Muscle layer of colon (tissue), 2 donors: ENCODE results near the gene SOX30.

Source experiments
- H3K27ac ChIP-seq: one replicate; pipeline ENCODE4 v1.7.0; 2013; ENCODE audit warnings: low read depth, mild to moderate bottlenecking, low read length, moderate library complexity
- H3K27me3 ChIP-seq, 2 donors: one replicate each; pipeline ENCODE4 v1.7.0; 2013; ENCODE audit warnings: low read length in 2 of 2, mild to moderate bottlenecking in 2 of 2; ENCODE audit not compliant: insufficient read depth in 2 of 2, control insufficient read depth in 1 of 2
- H3K36me3 ChIP-seq: one replicate; pipeline ENCODE4 v1.7.0; 2013; ENCODE audit warnings: mild to moderate bottlenecking, low read length; ENCODE audit not compliant: insufficient read depth
- H3K4me1 ChIP-seq: one replicate; pipeline ENCODE4 v1.7.0; 2013; ENCODE audit warnings: mild to moderate bottlenecking, low read length; ENCODE audit not compliant: insufficient read depth
- H3K4me3 ChIP-seq, 2 donors: one replicate each; pipeline ENCODE4 v1.7.0; 2013; ENCODE audit warnings: low read length in 2 of 2, low read depth in 1 of 2, mild to moderate bottlenecking in 1 of 2, moderate library complexity in 1 of 2
- H3K9ac ChIP-seq: one replicate; pipeline ENCODE4 v1.7.0; 2013; ENCODE audit warnings: low read length
- H3K9me3 ChIP-seq: one replicate; pipeline ENCODE4 v1.7.0; 2013; ENCODE audit warnings: mild to moderate bottlenecking, low read length
- donor health status: abdominal sarcoma.
- donor health status: Adenocarcinoma of cecum.

Gene SOX30

DNA sequence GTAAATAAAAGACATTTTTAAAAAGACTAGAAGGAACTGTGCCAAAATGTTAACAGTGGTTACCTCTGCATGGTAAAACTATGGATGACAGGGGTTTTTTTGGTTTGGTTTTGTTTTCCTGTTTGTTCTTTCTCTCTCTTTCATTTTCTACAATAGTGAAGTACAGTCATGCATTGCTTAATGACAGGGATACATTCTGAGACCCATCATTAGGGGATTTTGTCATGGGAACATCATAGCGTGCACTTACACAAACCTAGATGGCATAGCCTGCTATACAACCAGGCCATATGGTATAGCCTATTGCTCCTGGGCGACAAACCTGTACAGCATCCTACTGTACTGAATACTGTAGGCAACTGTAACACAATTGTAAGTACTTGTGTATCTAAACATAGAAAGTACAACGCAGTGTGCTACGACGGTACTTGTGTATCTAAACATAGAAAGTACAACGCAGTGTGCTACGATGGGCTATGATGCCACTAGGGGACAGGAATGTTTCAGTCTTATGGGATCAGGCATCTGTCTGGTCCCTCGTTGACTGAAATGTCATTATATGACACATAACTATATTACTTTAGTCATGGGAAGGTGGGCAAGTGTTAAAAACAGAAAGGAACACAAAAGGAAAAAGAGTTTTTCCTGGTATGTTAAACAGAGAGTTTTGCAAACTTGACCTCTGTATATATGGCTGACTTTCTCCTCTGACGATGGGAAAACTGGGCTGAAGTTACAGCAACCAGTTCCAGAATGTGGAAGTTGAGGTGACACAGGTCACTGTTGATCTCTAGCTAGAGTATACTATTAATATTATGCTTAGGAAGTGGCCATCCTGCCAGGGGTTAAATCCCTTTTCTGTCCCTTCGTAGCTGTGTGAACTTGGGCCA is 69.3 kb downstream of the SOX30 start:
- no peak overlapping the region for H3K27ac ChIP-seq
- no peaks in the 10 kb centered on the region for H3K27me3 ChIP-seq
- H3K9me3 ChIP-seq = no peaks in the 10 kb centered on the region
- H3K4me1 ChIP-seq = no peaks in the 10 kb centered on the region
- H3K4me3 ChIP-seq = no peak overlapping the region
- no peak overlapping the region for H3K9ac ChIP-seq
- H3K36me3 ChIP-seq = no peaks in the 10 kb centered on the region

- H3K27me3 ChIP-seq = no peaks in the 10 kb centered on the region
- no peaks in the 10 kb centered on the region for H3K36me3 ChIP-seq
- H3K4me3 ChIP-seq = no peak overlapping the region
- H3K9ac ChIP-seq = no peak overlapping the region
- no peaks in the 10 kb centered on the region for H3K9me3 ChIP-seq
- no peak overlapping the region for H3K27ac ChIP-seq
- H3K4me1 ChIP-seq = no peaks in the 10 kb centered on the region
These were observed 70.3 kb downstream of the SOX30 start for GRCh38 chr5:157581901-157582300.

DNA sequence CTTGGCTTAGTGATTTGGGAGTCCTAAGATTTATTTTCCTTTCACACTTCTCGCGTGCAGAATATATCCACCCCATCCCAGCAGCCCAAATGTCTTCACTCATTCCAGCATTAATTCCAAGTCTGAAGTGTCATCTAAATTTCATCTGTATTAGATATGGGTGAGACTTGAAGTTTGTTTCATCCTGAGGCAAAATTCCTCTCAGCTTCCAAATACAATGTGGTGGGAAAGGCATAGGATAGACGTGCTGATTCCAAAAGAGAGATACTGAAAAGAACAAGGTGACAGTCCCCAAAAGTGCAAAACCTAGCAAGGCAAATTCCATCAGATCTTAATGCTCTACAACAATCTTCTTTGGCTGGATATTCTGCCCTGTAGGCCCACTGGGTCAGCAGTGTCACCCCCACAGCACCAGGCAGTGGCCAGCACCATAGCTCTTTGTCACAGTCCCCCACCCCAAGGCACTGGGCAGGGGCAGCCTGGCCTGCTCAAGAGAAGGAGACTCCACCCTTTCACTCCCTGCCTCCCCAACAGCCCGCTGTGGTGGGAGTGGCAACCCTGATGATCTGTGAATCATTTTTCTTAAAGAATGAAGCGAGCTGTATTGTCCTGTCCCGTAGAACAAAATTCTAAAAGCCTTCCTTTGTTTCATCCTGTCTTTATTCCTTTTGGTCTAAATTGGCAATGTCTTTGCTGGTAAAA is 74.0 kb downstream of the SOX30 start:
- H3K27ac ChIP-seq = no peak overlapping the region
- no peaks in the 10 kb centered on the region for H3K36me3 ChIP-seq
- H3K27me3 ChIP-seq = no peaks in the 10 kb centered on the region
- no peak overlapping the region for H3K9ac ChIP-seq
- H3K9me3 ChIP-seq = no peaks in the 10 kb centered on the region
- H3K4me1 ChIP-seq = peaks cover 9% of the 10 kb centered on the region
- no peak overlapping the region for H3K4me3 ChIP-seq

DNA sequence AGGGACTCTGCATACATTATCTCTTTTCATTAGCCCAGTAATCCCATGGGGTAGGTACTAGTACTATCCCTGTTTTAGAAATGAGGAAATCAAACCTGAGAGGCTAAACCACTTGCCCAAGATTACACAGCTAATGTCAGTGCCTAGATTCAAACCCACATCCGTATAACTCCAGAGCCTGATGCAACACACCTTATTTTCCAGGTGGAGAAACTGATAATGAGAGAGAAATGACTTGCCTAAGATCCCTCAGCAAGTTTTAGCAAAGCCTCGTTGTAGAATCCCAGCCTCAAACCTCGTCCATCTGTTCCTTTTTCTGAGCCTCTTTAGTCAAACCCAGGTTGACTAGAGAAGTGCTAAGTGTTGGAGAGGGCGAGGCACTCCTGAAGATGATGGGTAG is 75.6 kb downstream of the SOX30 start:
- H3K4me1 ChIP-seq = peaks cover 20% of the 10 kb centered on the region
- no peak overlapping the region for H3K27ac ChIP-seq
- H3K36me3 ChIP-seq = no peaks in the 10 kb centered on the region
- H3K9ac ChIP-seq = no peak overlapping the region
- H3K9me3 ChIP-seq = no peaks in the 10 kb centered on the region
- H3K27me3 ChIP-seq = no peaks in the 10 kb centered on the region
- H3K4me3 ChIP-seq = no peak overlapping the region
